Ishikawa (cell line): ENCODE results near the gene BAG5.

Source experiments
- CEBPB ChIP-seq: IDR thresholded peaks from 2 replicates; pipeline ENCODE4 v1.6.1; 2012
- CREB1 ChIP-seq: IDR thresholded peaks from 2 replicates; pipeline ENCODE4 v1.6.1; 2012; ENCODE audit warnings: low read depth
- EGR1 ChIP-seq: IDR thresholded peaks from 2 replicates; pipeline ENCODE4 v1.6.1; 2012
- EP300 ChIP-seq: IDR thresholded peaks from 2 replicates; pipeline ENCODE4 v1.6.1; 2012; ENCODE audit warnings: borderline replicate concordance
- FOXM1 ChIP-seq: IDR thresholded peaks from 2 replicates; pipeline ENCODE4 v1.6.1; 2012; ENCODE audit warnings: low read depth, borderline replicate concordance
- NFIC ChIP-seq: IDR thresholded peaks from 2 replicates; pipeline ENCODE4 v1.6.1; 2012
- RAD21 ChIP-seq: IDR thresholded peaks from 2 replicates; pipeline ENCODE4 v1.6.1; 2012; ENCODE audit warnings: low read depth
- TAF1 ChIP-seq: IDR thresholded peaks from 2 replicates; pipeline ENCODE4 v1.6.1; 2012; ENCODE audit warnings: low read depth, mild to moderate bottlenecking
- TCF12 ChIP-seq: IDR thresholded peaks from 2 replicates; pipeline ENCODE4 v1.6.1; 2012; ENCODE audit warnings: low read depth
- TEAD4 ChIP-seq: IDR thresholded peaks from 2 replicates; pipeline ENCODE4 v1.6.1; 2012
- YY1 ChIP-seq: IDR thresholded peaks from 2 replicates; pipeline ENCODE4 v1.6.1; 2012; ENCODE audit warnings: low read depth
- ZBTB7A ChIP-seq: IDR thresholded peaks from 2 replicates; pipeline ENCODE4 v1.6.1; 2012; ENCODE audit warnings: low read depth
- TF ChIP-seq, protein P1 (sequence below): IDR thresholded peaks from 2 replicates; pipeline ENCODE4 v1.6.1; 2012
- TF ChIP-seq, protein P2 (sequence below): IDR thresholded peaks from 2 replicates; pipeline ENCODE4 v1.6.1; 2012; ENCODE audit warnings: low read depth, mild to moderate bottlenecking
- TF ChIP-seq, protein P3 (sequence below): IDR thresholded peaks from 2 replicates; pipeline ENCODE4 v1.6.1; 2012

Gene BAG5

DNA sequence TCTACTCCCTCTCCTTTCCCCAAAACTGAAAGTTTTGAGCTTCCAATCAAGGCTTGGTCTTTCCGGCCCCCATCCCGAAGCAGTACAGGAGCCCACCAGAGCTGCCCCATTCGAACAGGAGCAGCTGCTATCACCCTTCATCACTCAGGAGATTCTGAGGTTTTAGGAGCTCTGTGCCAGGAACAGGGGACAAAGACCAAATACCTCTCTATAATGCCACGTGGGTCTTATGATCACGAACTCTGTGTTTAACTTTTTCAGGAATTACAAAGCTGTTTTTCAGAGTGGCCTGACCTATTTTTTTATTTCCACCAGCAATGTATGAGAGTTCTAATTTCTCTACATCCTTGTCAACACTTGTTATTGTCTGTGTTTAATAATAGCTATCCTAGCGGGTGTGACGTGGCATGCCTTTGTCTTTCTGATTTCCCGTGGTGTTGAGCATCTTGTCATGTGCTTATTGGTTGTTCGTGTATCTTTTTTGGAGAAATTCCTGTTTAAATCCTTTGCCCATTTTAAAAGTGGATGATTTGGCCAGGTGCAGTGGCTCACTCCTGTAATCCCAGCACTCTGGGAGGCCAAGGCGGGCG is 22.0 kb upstream of the BAG5 start:
- TF ChIP-seq EP300 (no peak), FOXM1 (no peak), YY1 (no peak), TCF12 (no peak), RAD21 (no peak), NFIC (no peak), CREB1 (no peak), TEAD4 (no peak), ZBTB7A (no peak)
- TF ChIP-seq, protein P1, sequence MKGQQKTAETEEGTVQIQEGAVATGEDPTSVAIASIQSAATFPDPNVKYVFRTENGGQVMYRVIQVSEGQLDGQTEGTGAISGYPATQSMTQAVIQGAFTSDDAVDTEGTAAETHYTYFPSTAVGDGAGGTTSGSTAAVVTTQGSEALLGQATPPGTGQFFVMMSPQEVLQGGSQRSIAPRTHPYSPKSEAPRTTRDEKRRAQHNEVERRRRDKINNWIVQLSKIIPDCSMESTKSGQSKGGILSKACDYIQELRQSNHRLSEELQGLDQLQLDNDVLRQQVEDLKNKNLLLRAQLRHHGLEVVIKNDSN: no peak
- TF ChIP-seq, protein P2, sequence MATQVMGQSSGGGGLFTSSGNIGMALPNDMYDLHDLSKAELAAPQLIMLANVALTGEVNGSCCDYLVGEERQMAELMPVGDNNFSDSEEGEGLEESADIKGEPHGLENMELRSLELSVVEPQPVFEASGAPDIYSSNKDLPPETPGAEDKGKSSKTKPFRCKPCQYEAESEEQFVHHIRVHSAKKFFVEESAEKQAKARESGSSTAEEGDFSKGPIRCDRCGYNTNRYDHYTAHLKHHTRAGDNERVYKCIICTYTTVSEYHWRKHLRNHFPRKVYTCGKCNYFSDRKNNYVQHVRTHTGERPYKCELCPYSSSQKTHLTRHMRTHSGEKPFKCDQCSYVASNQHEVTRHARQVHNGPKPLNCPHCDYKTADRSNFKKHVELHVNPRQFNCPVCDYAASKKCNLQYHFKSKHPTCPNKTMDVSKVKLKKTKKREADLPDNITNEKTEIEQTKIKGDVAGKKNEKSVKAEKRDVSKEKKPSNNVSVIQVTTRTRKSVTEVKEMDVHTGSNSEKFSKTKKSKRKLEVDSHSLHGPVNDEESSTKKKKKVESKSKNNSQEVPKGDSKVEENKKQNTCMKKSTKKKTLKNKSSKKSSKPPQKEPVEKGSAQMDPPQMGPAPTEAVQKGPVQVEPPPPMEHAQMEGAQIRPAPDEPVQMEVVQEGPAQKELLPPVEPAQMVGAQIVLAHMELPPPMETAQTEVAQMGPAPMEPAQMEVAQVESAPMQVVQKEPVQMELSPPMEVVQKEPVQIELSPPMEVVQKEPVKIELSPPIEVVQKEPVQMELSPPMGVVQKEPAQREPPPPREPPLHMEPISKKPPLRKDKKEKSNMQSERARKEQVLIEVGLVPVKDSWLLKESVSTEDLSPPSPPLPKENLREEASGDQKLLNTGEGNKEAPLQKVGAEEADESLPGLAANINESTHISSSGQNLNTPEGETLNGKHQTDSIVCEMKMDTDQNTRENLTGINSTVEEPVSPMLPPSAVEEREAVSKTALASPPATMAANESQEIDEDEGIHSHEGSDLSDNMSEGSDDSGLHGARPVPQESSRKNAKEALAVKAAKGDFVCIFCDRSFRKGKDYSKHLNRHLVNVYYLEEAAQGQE: no peak

- TF ChIP-seq TCF12: no peak
- no peak for TF ChIP-seq EGR1
- TF ChIP-seq FOXM1: no peak
- TF ChIP-seq YY1: no peak
- TF ChIP-seq CREB1: no peak
- TF ChIP-seq CEBPB: no peak
These were observed 19.7 kb upstream of the BAG5 start for GRCh38 chr14:103581954-103582703.

DNA sequence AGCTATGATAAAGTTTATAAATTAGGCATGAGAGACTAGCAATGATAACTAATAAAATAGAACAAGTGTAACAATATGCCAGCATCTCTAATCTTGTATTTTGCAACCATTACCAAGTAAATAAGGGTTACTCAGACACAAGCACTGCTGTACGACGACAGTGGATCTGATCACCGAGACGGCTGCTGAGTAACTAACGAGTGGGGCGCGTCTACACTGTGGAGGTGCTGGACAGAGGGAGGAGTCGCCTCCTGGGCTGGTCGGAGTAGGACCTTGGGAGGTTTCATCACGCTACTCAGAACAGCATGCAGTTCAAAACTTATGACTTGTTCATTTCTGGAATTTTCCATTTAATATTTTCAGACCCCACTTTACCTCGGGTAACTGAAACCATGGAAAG is 18.7 kb upstream of the BAG5 start:
- TF ChIP-seq NFIC: no peak
- TF ChIP-seq TAF1: no peak
- no peak for TF ChIP-seq EP300
- TF ChIP-seq YY1: no peak
- TF ChIP-seq, protein P1: no peak
- TF ChIP-seq, protein P2: no peak
- no peak for TF ChIP-seq ZBTB7A
- TF ChIP-seq TCF12: no peak
- no peak for TF ChIP-seq TEAD4
- TF ChIP-seq CREB1: no peak
- TF ChIP-seq EGR1: no peak
- no peak for TF ChIP-seq FOXM1
- TF ChIP-seq, protein P3, sequence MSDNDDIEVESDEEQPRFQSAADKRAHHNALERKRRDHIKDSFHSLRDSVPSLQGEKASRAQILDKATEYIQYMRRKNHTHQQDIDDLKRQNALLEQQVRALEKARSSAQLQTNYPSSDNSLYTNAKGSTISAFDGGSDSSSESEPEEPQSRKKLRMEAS: no peak
- no peak for TF ChIP-seq CEBPB
- TF ChIP-seq RAD21: no peak

GRCh38 chr14:103578401-103579075 is 16.1 kb upstream of the BAG5 start:
- TF ChIP-seq CEBPB: no peak

DNA sequence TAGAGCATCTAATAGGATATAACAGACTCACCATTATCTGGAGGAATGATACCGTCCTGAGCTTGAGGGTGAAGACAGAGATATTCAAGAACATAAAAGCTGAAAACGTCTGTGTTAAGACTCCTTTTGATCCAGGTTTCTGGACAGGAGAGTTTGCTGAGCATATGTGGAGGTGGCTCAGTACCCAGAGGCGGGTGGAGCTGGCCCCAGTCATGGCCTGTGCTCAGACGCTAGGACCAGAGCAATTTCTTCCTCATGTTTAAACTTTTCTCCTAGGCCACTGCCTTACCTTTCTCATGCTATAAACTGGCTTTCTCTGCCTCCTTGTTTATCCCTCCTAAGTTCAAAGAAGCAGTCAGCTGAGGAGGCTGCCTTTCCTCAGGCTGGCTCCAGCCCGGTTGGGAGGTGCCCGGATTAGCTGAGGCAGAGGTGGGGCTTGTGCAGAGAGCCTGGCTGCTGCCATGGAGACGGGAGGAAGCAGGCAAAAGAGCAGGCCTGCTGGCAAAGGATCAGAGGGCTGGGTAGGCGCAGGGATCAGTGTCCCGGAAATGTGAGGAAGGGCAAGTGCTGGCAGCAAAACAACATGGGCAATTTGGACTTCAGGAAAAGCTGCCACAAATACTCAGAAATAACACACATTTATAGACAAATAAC is 14.0 kb upstream of the BAG5 start:
- TF ChIP-seq CREB1 (no peak), NFIC (peak; percentile 81)

DNA sequence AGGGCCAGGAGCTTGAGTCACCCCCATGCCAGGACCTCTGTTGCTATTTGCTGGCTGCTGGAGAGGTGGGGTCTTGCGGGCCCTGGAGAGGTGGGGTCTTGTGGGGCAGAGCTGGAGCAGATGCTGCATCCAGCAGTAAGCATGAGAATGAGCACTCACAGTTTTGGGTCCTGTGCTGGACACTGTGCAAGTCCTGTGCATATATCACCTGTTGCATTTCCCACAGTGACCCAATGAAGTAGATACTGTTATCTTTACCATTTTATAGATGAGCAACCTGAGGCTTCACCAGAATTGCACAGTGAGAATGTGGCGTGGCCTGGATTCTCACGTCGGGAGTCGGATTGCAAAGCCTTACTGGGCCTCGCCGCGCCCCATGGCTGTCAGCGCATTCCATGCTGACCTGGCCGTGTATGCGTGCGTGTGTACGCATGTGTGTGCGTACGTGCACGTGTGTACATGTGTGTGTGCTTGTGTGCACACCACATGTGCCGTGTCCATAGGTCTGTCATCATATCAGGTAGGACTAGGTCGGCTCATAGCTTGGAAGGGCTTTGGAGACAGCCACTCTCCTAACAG is 12.3 kb upstream of the BAG5 start:
- no peak for TF ChIP-seq EGR1
- TF ChIP-seq, protein P2: no peak
- TF ChIP-seq, protein P1: no peak
- no peak for TF ChIP-seq NFIC
